GM23338 (cell line): ENCODE measurements around the gene C22orf23. TPM values are rescaled to one million over a fixed set of nuclear protein-coding genes. Genes with fewer than 3 reads are reported as not detected.

Experiments
- ATAC-seq: fragments of 200-7000 bp; cut with Tn5 transposase; 3 replicates; pipeline ENCODE4 v1.9.1; 2020
- DNase-seq: peaks from one replicate; pipeline ENCODE4 v3.0.0-alpha.2; 2015; ENCODE audit warnings: low spot score
- H2AFZ ChIP-seq: fragments of 200-600 bp; sonication (generic); 2 replicates; pipeline ENCODE4 v1.8.0; 2016; ENCODE audit warnings: antibody characterized with exemption, mild to moderate bottlenecking, moderate library complexity
- H3F3A ChIP-seq: fragments of 200-600 bp; sonication (generic); replicated peaks from 2 replicates; pipeline ENCODE4 v1.8.0; 2017; ENCODE audit warnings: antibody characterized with exemption, mixed run types, low read depth
- H3K27ac ChIP-seq: fragments of 200-600 bp; sonication (generic); 2 replicates; pipeline ENCODE4 v1.6.1; 2016; ENCODE audit warnings: low read depth
- H3K27me3 ChIP-seq: fragments of 200-600 bp; sonication (generic); 2 replicates; pipeline ENCODE4 v1.8.0; 2016; ENCODE audit warnings: mild to moderate bottlenecking, mixed run types, moderate library complexity; ENCODE audit not compliant: insufficient read depth
- H3K36me3 ChIP-seq: fragments of 200-600 bp; sonication (generic); 2 replicates; pipeline ENCODE4 v1.8.0; 2016; ENCODE audit warnings: mild to moderate bottlenecking; ENCODE audit not compliant: insufficient read depth
- H3K4me1 ChIP-seq: fragments of 200-600 bp; sonication (generic); 2 replicates; pipeline ENCODE4 v1.8.0; 2016; ENCODE audit warnings: mild to moderate bottlenecking, moderate library complexity; ENCODE audit not compliant: insufficient read depth
- H3K4me2 ChIP-seq: fragments of 200-600 bp; sonication (generic); 2 replicates; pipeline ENCODE4 v1.7.1; 2017; ENCODE audit warnings: mixed run types
- H3K4me3 ChIP-seq: fragments of 200-600 bp; sonication (generic); 2 replicates; pipeline ENCODE4 v1.6.1; 2016; ENCODE audit warnings: mixed run types
- H3K79me2 ChIP-seq: fragments of 200-600 bp; sonication (generic); replicated peaks from 2 replicates; pipeline ENCODE4 v1.8.0; 2017; ENCODE audit warnings: mild to moderate bottlenecking; ENCODE audit not compliant: insufficient read depth
- H3K9me2 ChIP-seq: fragments of 200-600 bp; sonication (generic); 2 replicates; pipeline ENCODE4 v1.8.0; 2017; ENCODE audit not compliant: insufficient read depth
- H4K20me1 ChIP-seq: fragments of 200-600 bp; sonication (generic); replicated peaks from 2 replicates; pipeline ENCODE4 v1.8.0; 2017; ENCODE audit warnings: mild to moderate bottlenecking; ENCODE audit not compliant: insufficient read depth
- H3K27ac Mint-ChIP-seq: 2 replicates; pipeline ENCODE4 v1.8.0; 2020; ENCODE audit warnings: inconsistent platforms, mild to moderate bottlenecking, moderate library complexity, mixed read lengths
- H3K27me3 Mint-ChIP-seq: 3 replicates; pipeline ENCODE4 v1.8.0; 2022; ENCODE audit warnings: low read depth, mild to moderate bottlenecking, moderate library complexity, mixed read lengths, inconsistent platforms; ENCODE audit not compliant: insufficient read depth, poor library complexity
- H3K36me3 Mint-ChIP-seq: 3 replicates; pipeline ENCODE4 v1.8.0; 2021; ENCODE audit warnings: low read depth, mild to moderate bottlenecking, inconsistent platforms, moderate library complexity, mixed read lengths
- H3K4me1 Mint-ChIP-seq: 3 replicates; pipeline ENCODE4 v1.8.0; 2020; ENCODE audit warnings: mild to moderate bottlenecking, inconsistent platforms, mixed read lengths
- H3K4me3 Mint-ChIP-seq: 3 replicates; pipeline ENCODE4 v1.8.0; 2021; ENCODE audit warnings: moderate library complexity, mild to moderate bottlenecking, inconsistent platforms, mixed read lengths
- H3K9me3 Mint-ChIP-seq: 3 replicates; pipeline ENCODE4 v1.8.0; 2020; ENCODE audit warnings: moderate library complexity, mild to moderate bottlenecking, inconsistent platforms, mixed read lengths
- CREB1 ChIP-seq: fragments of 250-450 bp; sonication (Bioruptor Pico); IDR thresholded peaks from 2 replicates; pipeline ENCODE4 v1.5.0; 2020; ENCODE audit warnings: low read depth, mild to moderate bottlenecking, moderate library complexity
- EZH2 ChIP-seq: fragments of 200-600 bp; sonication (generic); IDR thresholded peaks from one replicate; pipeline ENCODE4 v1.8.0; 2017; ENCODE audit warnings: antibody characterized with exemption, mild to moderate bottlenecking, low read depth; ENCODE audit not compliant: unreplicated experiment
- EZH2phosphoT487 ChIP-seq: fragments of 200-600 bp; sonication (generic); IDR thresholded peaks from one replicate; pipeline ENCODE4 v1.8.1; 2018; ENCODE audit warnings: antibody characterized with exemption; ENCODE audit not compliant: unreplicated experiment
- JUNB ChIP-seq: IDR thresholded peaks from one replicate; pipeline ENCODE4 v1.6.1; 2016; ENCODE audit warnings: antibody characterized with exemption; ENCODE audit not compliant: unreplicated experiment
- NANOG ChIP-seq: IDR thresholded peaks from 2 replicates; pipeline ENCODE4 v1.6.1; 2016; ENCODE audit warnings: antibody characterized with exemption, borderline replicate concordance
- POLR2AphosphoS5 ChIP-seq: IDR thresholded peaks from 2 replicates; pipeline ENCODE4 v1.6.1; 2016; ENCODE audit warnings: antibody characterized with exemption, low read depth
- STAT1 ChIP-seq: IDR thresholded peaks from one replicate; pipeline ENCODE4 v1.6.1; 2016; ENCODE audit warnings: antibody characterized with exemption; ENCODE audit not compliant: unreplicated experiment
- ZNF114 ChIP-seq: fragments of 250-450 bp; sonication (Bioruptor Pico); IDR thresholded peaks from 2 replicates; pipeline ENCODE4 v1.5.0; 2020; ENCODE audit warnings: mild to moderate bottlenecking, moderate library complexity
- ZNF331 ChIP-seq: fragments of 250-450 bp; sonication (Bioruptor Pico); IDR thresholded peaks from 2 replicates; pipeline ENCODE4 v1.5.0; 2020; ENCODE audit warnings: low read depth, mild to moderate bottlenecking, moderate library complexity
- polyA plus RNA-seq: library from polyadenylated mRNA; unstranded; fragments of >200 nt; fragmentation: Nextera tagmentation; extraction: Ambion mirVana; gene quantifications from 2 replicates; pipeline ENCODE4 v1.2.1, GENCODE V29; 2016
- total RNA-seq: library from RNA; depleted of rRNA; stranded (reverse); fragments of >200 nt; shearing (Covaris generic); gene quantifications from 2 replicates; pipeline ENCODE4 v1.2.3, GENCODE V29; 2014
- TF ChIP-seq, protein P1 (sequence below), 2 experiments: fragments of 200-600 bp in 1 of 2; sonication (generic) in 1 of 2; conservative IDR thresholded peaks; 2 replicates each; pipeline versions ENCODE4 v1.5.1 to v1.6.1; 2016 to 2017; ENCODE audit warnings: antibody characterized with exemption in 2 of 2, low read depth in 2 of 2, mild to moderate bottlenecking in 2 of 2, moderate library complexity in 1 of 2
- TF ChIP-seq, protein P2 (sequence below): IDR thresholded peaks from one replicate; pipeline ENCODE4 v1.6.1; 2018; ENCODE audit warnings: antibody characterized with exemption; ENCODE audit not compliant: unreplicated experiment
- TF ChIP-seq, protein P3 (sequence below): IDR thresholded peaks from 2 replicates; pipeline ENCODE4 v1.6.1; 2016; ENCODE audit warnings: antibody characterized with exemption
- TF ChIP-seq, protein P4 (sequence below): fragments of 250-450 bp; sonication (Bioruptor Pico); IDR thresholded peaks from 2 replicates; pipeline ENCODE4 v1.5.0; 2020; ENCODE audit warnings: mild to moderate bottlenecking, moderate library complexity

The C22orf23 gene
- total and polyA plus RNA-seq, 2 experiments from 2014 or later, result 0.38 TPM; not detected in 1

DNA sequence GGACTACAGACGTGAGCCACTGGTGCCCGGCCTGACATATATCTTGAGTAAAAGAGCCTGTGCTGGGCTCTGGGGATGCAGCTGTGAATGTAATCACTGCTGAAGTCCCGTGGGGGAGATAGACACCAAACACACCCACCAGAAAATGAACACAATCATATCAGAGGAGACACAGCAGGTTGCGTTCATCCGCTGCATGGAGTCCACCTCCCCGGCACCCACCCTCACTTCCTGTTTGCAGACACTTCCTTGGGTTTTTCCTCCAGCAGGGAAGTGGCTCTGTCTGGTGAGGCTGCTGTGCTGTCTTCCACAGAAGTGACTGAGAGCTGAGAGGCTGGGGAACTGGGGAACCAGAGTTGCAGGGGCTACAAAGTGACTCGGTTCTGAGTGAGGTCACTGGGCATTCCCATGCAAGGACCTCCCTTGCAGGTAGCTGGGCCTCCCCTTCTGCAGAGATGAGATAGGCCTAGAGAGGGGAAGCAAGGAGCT, 40.1 kb downstream of the C22orf23 start:
- Histone ChIP-seq H3K9me2 (no peaks in the 10 kb centered on the region), H3K79me2 (no peaks in the 10 kb centered on the region), H3K27ac (no peak overlapping the region), H3K4me3 (no peak overlapping the region), H2AFZ (no peak overlapping the region), H4K20me1 (no peaks in the 10 kb centered on the region; the same call in 1 of the 2 replicates), H3F3A (peaks cover 4% of the 10 kb centered on the region; the same call in 1 of the 2 replicates), H3K27me3 (no peaks in the 10 kb centered on the region), H3K36me3 (no peaks in the 10 kb centered on the region), H3K4me1 (peaks cover 16% of the 10 kb centered on the region), H3K4me2 (no peak overlapping the region)
- H3K4me1 Mint-ChIP-seq, result peaks cover 25% of the 10 kb centered on the region
- H3K36me3 Mint-ChIP-seq, result peaks cover 15% of the 10 kb centered on the region
- no peak overlapping the region for H3K4me3 Mint-ChIP-seq
- no peak for ATAC-seq
- no peak overlapping the region; the same call in 1 of the 2 replicates for H3K27ac Mint-ChIP-seq
- H3K27me3 Mint-ChIP-seq, result peaks cover 8% of the 10 kb centered on the region
- TF ChIP-seq EZH2phosphoT487 (no peak), CREB1 (CRISPR knock-in tag) (no peak), STAT1 (no peak), NANOG (no peak), ZNF114 (no peak), JUNB (no peak), POLR2AphosphoS5 (no peak), ZNF331 (CRISPR knock-in tag) (no peak), EZH2 (no peak)
- TF ChIP-seq, protein P1, sequence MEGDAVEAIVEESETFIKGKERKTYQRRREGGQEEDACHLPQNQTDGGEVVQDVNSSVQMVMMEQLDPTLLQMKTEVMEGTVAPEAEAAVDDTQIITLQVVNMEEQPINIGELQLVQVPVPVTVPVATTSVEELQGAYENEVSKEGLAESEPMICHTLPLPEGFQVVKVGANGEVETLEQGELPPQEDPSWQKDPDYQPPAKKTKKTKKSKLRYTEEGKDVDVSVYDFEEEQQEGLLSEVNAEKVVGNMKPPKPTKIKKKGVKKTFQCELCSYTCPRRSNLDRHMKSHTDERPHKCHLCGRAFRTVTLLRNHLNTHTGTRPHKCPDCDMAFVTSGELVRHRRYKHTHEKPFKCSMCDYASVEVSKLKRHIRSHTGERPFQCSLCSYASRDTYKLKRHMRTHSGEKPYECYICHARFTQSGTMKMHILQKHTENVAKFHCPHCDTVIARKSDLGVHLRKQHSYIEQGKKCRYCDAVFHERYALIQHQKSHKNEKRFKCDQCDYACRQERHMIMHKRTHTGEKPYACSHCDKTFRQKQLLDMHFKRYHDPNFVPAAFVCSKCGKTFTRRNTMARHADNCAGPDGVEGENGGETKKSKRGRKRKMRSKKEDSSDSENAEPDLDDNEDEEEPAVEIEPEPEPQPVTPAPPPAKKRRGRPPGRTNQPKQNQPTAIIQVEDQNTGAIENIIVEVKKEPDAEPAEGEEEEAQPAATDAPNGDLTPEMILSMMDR (conservative IDR thresholded peaks at IDR 0.05; ENCODE audit: low read depth in 2 of 2), result no peak
- TF ChIP-seq, protein P2, sequence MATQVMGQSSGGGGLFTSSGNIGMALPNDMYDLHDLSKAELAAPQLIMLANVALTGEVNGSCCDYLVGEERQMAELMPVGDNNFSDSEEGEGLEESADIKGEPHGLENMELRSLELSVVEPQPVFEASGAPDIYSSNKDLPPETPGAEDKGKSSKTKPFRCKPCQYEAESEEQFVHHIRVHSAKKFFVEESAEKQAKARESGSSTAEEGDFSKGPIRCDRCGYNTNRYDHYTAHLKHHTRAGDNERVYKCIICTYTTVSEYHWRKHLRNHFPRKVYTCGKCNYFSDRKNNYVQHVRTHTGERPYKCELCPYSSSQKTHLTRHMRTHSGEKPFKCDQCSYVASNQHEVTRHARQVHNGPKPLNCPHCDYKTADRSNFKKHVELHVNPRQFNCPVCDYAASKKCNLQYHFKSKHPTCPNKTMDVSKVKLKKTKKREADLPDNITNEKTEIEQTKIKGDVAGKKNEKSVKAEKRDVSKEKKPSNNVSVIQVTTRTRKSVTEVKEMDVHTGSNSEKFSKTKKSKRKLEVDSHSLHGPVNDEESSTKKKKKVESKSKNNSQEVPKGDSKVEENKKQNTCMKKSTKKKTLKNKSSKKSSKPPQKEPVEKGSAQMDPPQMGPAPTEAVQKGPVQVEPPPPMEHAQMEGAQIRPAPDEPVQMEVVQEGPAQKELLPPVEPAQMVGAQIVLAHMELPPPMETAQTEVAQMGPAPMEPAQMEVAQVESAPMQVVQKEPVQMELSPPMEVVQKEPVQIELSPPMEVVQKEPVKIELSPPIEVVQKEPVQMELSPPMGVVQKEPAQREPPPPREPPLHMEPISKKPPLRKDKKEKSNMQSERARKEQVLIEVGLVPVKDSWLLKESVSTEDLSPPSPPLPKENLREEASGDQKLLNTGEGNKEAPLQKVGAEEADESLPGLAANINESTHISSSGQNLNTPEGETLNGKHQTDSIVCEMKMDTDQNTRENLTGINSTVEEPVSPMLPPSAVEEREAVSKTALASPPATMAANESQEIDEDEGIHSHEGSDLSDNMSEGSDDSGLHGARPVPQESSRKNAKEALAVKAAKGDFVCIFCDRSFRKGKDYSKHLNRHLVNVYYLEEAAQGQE, result no peak
- TF ChIP-seq, protein P3, sequence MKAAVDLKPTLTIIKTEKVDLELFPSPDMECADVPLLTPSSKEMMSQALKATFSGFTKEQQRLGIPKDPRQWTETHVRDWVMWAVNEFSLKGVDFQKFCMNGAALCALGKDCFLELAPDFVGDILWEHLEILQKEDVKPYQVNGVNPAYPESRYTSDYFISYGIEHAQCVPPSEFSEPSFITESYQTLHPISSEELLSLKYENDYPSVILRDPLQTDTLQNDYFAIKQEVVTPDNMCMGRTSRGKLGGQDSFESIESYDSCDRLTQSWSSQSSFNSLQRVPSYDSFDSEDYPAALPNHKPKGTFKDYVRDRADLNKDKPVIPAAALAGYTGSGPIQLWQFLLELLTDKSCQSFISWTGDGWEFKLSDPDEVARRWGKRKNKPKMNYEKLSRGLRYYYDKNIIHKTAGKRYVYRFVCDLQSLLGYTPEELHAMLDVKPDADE, result no peak
- TF ChIP-seq, protein P4, sequence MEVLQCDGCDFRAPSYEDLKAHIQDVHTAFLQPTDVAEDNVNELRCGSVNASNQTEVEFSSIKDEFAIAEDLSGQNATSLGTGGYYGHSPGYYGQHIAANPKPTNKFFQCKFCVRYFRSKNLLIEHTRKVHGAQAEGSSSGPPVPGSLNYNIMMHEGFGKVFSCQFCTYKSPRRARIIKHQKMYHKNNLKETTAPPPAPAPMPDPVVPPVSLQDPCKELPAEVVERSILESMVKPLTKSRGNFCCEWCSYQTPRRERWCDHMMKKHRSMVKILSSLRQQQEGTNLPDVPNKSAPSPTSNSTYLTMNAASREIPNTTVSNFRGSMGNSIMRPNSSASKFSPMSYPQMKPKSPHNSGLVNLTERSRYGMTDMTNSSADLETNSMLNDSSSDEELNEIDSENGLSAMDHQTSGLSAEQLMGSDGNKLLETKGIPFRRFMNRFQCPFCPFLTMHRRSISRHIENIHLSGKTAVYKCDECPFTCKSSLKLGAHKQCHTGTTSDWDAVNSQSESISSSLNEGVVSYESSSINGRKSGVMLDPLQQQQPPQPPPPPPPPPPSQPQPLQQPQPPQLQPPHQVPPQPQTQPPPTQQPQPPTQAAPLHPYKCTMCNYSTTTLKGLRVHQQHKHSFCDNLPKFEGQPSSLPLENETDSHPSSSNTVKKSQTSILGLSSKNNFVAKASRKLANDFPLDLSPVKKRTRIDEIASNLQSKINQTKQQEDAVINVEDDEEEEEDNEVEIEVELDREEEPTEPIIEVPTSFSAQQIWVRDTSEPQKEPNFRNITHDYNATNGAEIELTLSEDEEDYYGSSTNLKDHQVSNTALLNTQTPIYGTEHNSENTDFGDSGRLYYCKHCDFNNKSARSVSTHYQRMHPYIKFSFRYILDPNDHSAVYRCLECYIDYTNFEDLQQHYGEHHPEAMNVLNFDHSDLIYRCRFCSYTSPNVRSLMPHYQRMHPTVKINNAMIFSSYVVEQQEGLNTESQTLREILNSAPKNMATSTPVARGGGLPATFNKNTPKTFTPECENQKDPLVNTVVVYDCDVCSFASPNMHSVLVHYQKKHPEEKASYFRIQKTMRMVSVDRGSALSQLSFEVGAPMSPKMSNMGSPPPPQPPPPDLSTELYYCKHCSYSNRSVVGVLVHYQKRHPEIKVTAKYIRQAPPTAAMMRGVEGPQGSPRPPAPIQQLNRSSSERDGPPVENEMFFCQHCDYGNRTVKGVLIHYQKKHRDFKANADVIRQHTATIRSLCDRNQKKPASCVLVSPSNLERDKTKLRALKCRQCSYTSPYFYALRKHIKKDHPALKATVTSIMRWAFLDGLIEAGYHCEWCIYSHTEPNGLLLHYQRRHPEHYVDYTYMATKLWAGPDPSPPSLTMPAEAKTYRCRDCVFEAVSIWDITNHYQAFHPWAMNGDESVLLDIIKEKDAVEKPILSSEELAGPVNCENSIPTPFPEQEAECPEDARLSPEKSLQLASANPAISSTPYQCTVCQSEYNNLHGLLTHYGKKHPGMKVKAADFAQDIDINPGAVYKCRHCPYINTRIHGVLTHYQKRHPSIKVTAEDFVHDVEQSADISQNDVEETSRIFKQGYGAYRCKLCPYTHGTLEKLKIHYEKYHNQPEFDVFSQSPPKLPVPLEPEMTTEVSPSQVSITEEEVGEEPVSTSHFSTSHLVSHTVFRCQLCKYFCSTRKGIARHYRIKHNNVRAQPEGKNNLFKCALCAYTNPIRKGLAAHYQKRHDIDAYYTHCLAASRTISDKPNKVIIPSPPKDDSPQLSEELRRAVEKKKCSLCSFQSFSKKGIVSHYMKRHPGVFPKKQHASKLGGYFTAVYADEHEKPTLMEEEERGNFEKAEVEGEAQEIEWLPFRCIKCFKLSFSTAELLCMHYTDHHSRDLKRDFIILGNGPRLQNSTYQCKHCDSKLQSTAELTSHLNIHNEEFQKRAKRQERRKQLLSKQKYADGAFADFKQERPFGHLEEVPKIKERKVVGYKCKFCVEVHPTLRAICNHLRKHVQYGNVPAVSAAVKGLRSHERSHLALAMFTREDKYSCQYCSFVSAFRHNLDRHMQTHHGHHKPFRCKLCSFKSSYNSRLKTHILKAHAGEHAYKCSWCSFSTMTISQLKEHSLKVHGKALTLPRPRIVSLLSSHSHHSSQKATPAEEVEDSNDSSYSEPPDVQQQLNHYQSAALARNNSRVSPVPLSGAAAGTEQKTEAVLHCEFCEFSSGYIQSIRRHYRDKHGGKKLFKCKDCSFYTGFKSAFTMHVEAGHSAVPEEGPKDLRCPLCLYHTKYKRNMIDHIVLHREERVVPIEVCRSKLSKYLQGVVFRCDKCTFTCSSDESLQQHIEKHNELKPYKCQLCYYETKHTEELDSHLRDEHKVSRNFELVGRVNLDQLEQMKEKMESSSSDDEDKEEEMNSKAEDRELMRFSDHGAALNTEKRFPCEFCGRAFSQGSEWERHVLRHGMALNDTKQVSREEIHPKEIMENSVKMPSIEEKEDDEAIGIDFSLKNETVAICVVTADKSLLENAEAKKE (CRISPR knock-in tag), result no peak
- no peaks in the 10 kb centered on the region; the same call in 2 of the 3 replicates for H3K9me3 Mint-ChIP-seq
- no peak for DNase-seq
